ENCODE measurements around the gene DAZAP1. TPM values are rescaled to one million over a fixed set of nuclear protein-coding genes. Genes with fewer than 3 reads are reported as not detected.

Gene DAZAP1
- total RNA-seq, 4 donors from 2014 or later, result 41.5 to 75.4 (median 49.2) TPM

GRCh38 chr19:1449467-1450442 lies 42.4 kb downstream of the DAZAP1 start, which contains the start of gene APC2:
Gene APC2 (plus strand): TSS chr19:1450121. CDS start chr19:1453002, 2,881 bp downstream.
- WGBS, result 27% methylated on average over 7 of the region's 74 CpGs
- no peak for TF ChIP-seq POLR2AphosphoS5 (IDR thresholded peaks at IDR 0.05)
- Histone ChIP-seq H3K4me3 (no peak within 1 kb of the TSS), H3K36me3 (no peaks in the 10 kb centered on the region), H3K4me1 (peaks cover 48% of the 10 kb centered on the region), H3K27ac (no peak within 1 kb of the TSS), H3K9me3 (no peaks in the 10 kb centered on the region), H3K27me3 (peaks cover 88% of the 10 kb centered on the region)
- DNase-seq (ENCODE audit: low spot score in 2 of 2), result no peak

- H3K36me3 ChIP-seq, result no peaks in the 10 kb centered on the region
- H3K9me3 ChIP-seq, result no peaks in the 10 kb centered on the region
- peaks cover 89% of the 10 kb centered on the region for H3K27me3 ChIP-seq
- H3K4me3 ChIP-seq, result no peak overlapping the region
- TF ChIP-seq POLR2AphosphoS5 (IDR thresholded peaks at IDR 0.05) (no peak), CTCF (IDR thresholded peaks at IDR 0.05) (no peak), EP300 (IDR thresholded peaks at IDR 0.05) (no peak), POLR2A (IDR thresholded peaks at IDR 0.05) (no peak)
- WGBS, result 56% methylated on average over 17 of the region's 22 CpGs
- H3K27ac ChIP-seq, result no peak overlapping the region
- DNase-seq (ENCODE audit: low spot score in 2 of 2), result no peak
- H3K4me1 ChIP-seq, result peaks cover 46% of the 10 kb centered on the region
These were observed 43.6 kb downstream of the DAZAP1 start for GRCh38 chr19:1450735-1451731.

- 23% methylated on average over 25 of the region's 39 CpGs for WGBS
These were observed 44.8 kb downstream of the DAZAP1 start for GRCh38 chr19:1451916-1452801.

GRCh38 chr19:1452802-1453524 lies 45.6 kb downstream of the DAZAP1 start:
- H3K9me3 ChIP-seq, result no peaks in the 10 kb centered on the region
- H3K27me3 ChIP-seq, result peaks cover 89% of the 10 kb centered on the region
- no peak overlapping the region for H3K27ac ChIP-seq
- H3K4me1 ChIP-seq, result peaks cover 49% of the 10 kb centered on the region
- H3K36me3 ChIP-seq, result no peaks in the 10 kb centered on the region
- DNase-seq (ENCODE audit: low spot score in 2 of 2), result no peak
- TF ChIP-seq CTCF (IDR thresholded peaks at IDR 0.05) (no peak), POLR2A (IDR thresholded peaks at IDR 0.05) (no peak), EP300 (IDR thresholded peaks at IDR 0.05) (no peak), POLR2AphosphoS5 (IDR thresholded peaks at IDR 0.05) (no peak)
- H3K4me3 ChIP-seq, result no peak overlapping the region
- no CpG with 5 or more reads among the region's 30 CpGs for whole genome bisulfite sequencing

More at GRCh38 chr19:1451916-1452801, 44.8 kb downstream of the DAZAP1 start:
- Histone ChIP-seq H3K4me1 (peaks cover 46% of the 10 kb centered on the region), H3K27me3 (peaks cover 89% of the 10 kb centered on the region), H3K4me3 (no peak overlapping the region), H3K36me3 (no peaks in the 10 kb centered on the region), H3K27ac (no peak overlapping the region), H3K9me3 (no peaks in the 10 kb centered on the region)
- TF ChIP-seq CTCF (IDR thresholded peaks at IDR 0.05), result no peak
- no peak for TF ChIP-seq POLR2A (IDR thresholded peaks at IDR 0.05)
- no peak for TF ChIP-seq EP300 (IDR thresholded peaks at IDR 0.05)
- no peak for TF ChIP-seq POLR2AphosphoS5 (IDR thresholded peaks at IDR 0.05)
- no peak for DNase-seq (ENCODE audit: low spot score in 2 of 2)

All from suprapubic skin (tissue), 4 donors.